C4-2B (cell line): Measurements from ENCODE around the gene SP4.

Experiments used
- CTCF ChIP-seq: fragments of 450-650 bp; conservative IDR thresholded peaks from 2 replicates; pipeline ENCODE4 v1.5.1; 2017; ENCODE audit warnings: mild to moderate bottlenecking
- ZFX ChIP-seq: fragments of 450-650 bp; IDR thresholded peaks from 2 replicates; pipeline ENCODE4 v1.6.1; 2017

GRCh38 chr7:21472029-21472428 is 44.1 kb downstream of the SP4 start:
- no peak for TF ChIP-seq CTCF
- TF ChIP-seq ZFX, result no peak
